ENCODE data around the gene SCG2.
A peak's percentile ranks its signal among the peaks of the same experiment; 100 is the strongest.

Gene SCG2

GRCh38 chr2:223601932-223602666 is at the start of gene SCG2:
Gene SCG2 (minus strand): TSS chr2:223602361. CDS start chr2:223599282, 3,079 bp downstream.
- Mint-ChIP-seq H3K9me3 (no peaks in the 10 kb centered on the region), H3K27me3 (peaks cover 25% of the 10 kb centered on the region), H3K36me3 (no peaks in the 10 kb centered on the region), H3K27ac (no peak within 1 kb of the TSS), H3K4me3 (no peak within 1 kb of the TSS), H3K4me1 (no peaks in the 10 kb centered on the region)
- peak; percentile 65 for ATAC-seq

- no peak for ATAC-seq
- H3K36me3 Mint-ChIP-seq, result no peaks in the 10 kb centered on the region
- peaks cover 21% of the 10 kb centered on the region for H3K27me3 Mint-ChIP-seq
- peaks cover 11% of the 10 kb centered on the region for H3K4me1 Mint-ChIP-seq
- no peak overlapping the region for H3K4me3 Mint-ChIP-seq
- H3K27ac Mint-ChIP-seq, result no peak overlapping the region
- peaks cover 2% of the 10 kb centered on the region for H3K9me3 Mint-ChIP-seq
These were observed 47.7 kb upstream of the SCG2 start for GRCh38 chr2:223649554-223650533.

- ATAC-seq, result no peak
- no peak overlapping the region for H3K27ac Mint-ChIP-seq
These were observed 46.6 kb upstream of the SCG2 start for GRCh38 chr2:223648755-223649154.

GRCh38 chr2:223647258-223647952 is 45.2 kb upstream of the SCG2 start:
- Mint-ChIP-seq H3K4me3 (no peak overlapping the region), H3K27me3 (peaks cover 19% of the 10 kb centered on the region), H3K36me3 (no peaks in the 10 kb centered on the region), H3K27ac (no peak overlapping the region), H3K9me3 (peaks cover 2% of the 10 kb centered on the region), H3K4me1 (peaks cover 11% of the 10 kb centered on the region)
- peak; percentile 59 for ATAC-seq

More at GRCh38 chr2:223648755-223649154, 46.6 kb upstream of the SCG2 start:
- no peaks in the 10 kb centered on the region for H3K36me3 Mint-ChIP-seq
- H3K4me1 Mint-ChIP-seq, result peaks cover 11% of the 10 kb centered on the region
- peaks cover 19% of the 10 kb centered on the region for H3K27me3 Mint-ChIP-seq
- peaks cover 2% of the 10 kb centered on the region for H3K9me3 Mint-ChIP-seq
- H3K4me3 Mint-ChIP-seq, result no peak overlapping the region

GRCh38 chr2:223644136-223644535 is 42.0 kb upstream of the SCG2 start:
- Mint-ChIP-seq H3K27me3 (peaks cover 19% of the 10 kb centered on the region), H3K27ac (no peak overlapping the region), H3K9me3 (peaks cover 2% of the 10 kb centered on the region), H3K36me3 (no peaks in the 10 kb centered on the region), H3K4me3 (no peak overlapping the region), H3K4me1 (peaks cover 11% of the 10 kb centered on the region)
- ATAC-seq, result no peak

- Mint-ChIP-seq H3K27me3 (peaks cover 19% of the 10 kb centered on the region), H3K27ac (no peak overlapping the region), H3K4me3 (no peak overlapping the region), H3K4me1 (peaks cover 11% of the 10 kb centered on the region), H3K36me3 (no peaks in the 10 kb centered on the region), H3K9me3 (peaks cover 5% of the 10 kb centered on the region)
- no peak for ATAC-seq
These were observed 41.1 kb upstream of the SCG2 start for GRCh38 chr2:223643309-223643708.

- peaks cover 5% of the 10 kb centered on the region for H3K9me3 Mint-ChIP-seq
- ATAC-seq, result no peak
- H3K4me3 Mint-ChIP-seq, result no peak overlapping the region
- no peak overlapping the region for H3K27ac Mint-ChIP-seq
- no peaks in the 10 kb centered on the region for H3K36me3 Mint-ChIP-seq
- H3K4me1 Mint-ChIP-seq, result peaks cover 5% of the 10 kb centered on the region
- peaks cover 13% of the 10 kb centered on the region for H3K27me3 Mint-ChIP-seq
These were observed 40.3 kb upstream of the SCG2 start for GRCh38 chr2:223642506-223642905.

GRCh38 chr2:223641082-223641481 is 38.9 kb upstream of the SCG2 start:
- H3K27ac Mint-ChIP-seq, result no peak overlapping the region
- no peak overlapping the region for H3K4me3 Mint-ChIP-seq
- no peaks in the 10 kb centered on the region for H3K36me3 Mint-ChIP-seq
- no peaks in the 10 kb centered on the region for H3K4me1 Mint-ChIP-seq
- ATAC-seq, result no peak
- peaks cover 3% of the 10 kb centered on the region for H3K9me3 Mint-ChIP-seq
- no peaks in the 10 kb centered on the region for H3K27me3 Mint-ChIP-seq

- Mint-ChIP-seq H3K36me3 (no peaks in the 10 kb centered on the region), H3K27me3 (no peaks in the 10 kb centered on the region), H3K9me3 (peaks cover 6% of the 10 kb centered on the region), H3K27ac (no peak overlapping the region), H3K4me3 (no peak overlapping the region), H3K4me1 (no peaks in the 10 kb centered on the region)
- no peak for ATAC-seq
These were observed 32.9 kb upstream of the SCG2 start for GRCh38 chr2:223635080-223635479.

- Mint-ChIP-seq H3K27me3 (no peaks in the 10 kb centered on the region), H3K4me3 (no peak overlapping the region), H3K4me1 (no peaks in the 10 kb centered on the region), H3K9me3 (peaks cover 6% of the 10 kb centered on the region), H3K36me3 (no peaks in the 10 kb centered on the region), H3K27ac (no peak overlapping the region)
- no peak for ATAC-seq
These were observed 32.1 kb upstream of the SCG2 start for GRCh38 chr2:223634238-223634637.

- ATAC-seq, result no peak
- no peak overlapping the region for H3K4me3 Mint-ChIP-seq
- H3K4me1 Mint-ChIP-seq, result no peaks in the 10 kb centered on the region
- peaks cover 3% of the 10 kb centered on the region for H3K9me3 Mint-ChIP-seq
- H3K27me3 Mint-ChIP-seq, result no peaks in the 10 kb centered on the region
- H3K27ac Mint-ChIP-seq, result no peak overlapping the region
- H3K36me3 Mint-ChIP-seq, result no peaks in the 10 kb centered on the region
These were observed 31.5 kb upstream of the SCG2 start for GRCh38 chr2:223633656-223634055.

GRCh38 chr2:223632826-223633225 is 30.7 kb upstream of the SCG2 start:
- Mint-ChIP-seq H3K27me3 (no peaks in the 10 kb centered on the region), H3K4me1 (no peaks in the 10 kb centered on the region), H3K4me3 (no peak overlapping the region)

GRCh38 chr2:223626716-223627115 is 24.6 kb upstream of the SCG2 start:
- H3K27ac Mint-ChIP-seq, result no peak overlapping the region
- peaks cover 3% of the 10 kb centered on the region for H3K9me3 Mint-ChIP-seq
- peaks cover 25% of the 10 kb centered on the region for H3K27me3 Mint-ChIP-seq
- H3K36me3 Mint-ChIP-seq, result no peaks in the 10 kb centered on the region
- H3K4me3 Mint-ChIP-seq, result no peak overlapping the region
- ATAC-seq, result peak; percentile 12
- H3K4me1 Mint-ChIP-seq, result no peaks in the 10 kb centered on the region

More at GRCh38 chr2:223632826-223633225, 30.7 kb upstream of the SCG2 start:
- Mint-ChIP-seq H3K27ac (no peak overlapping the region), H3K36me3 (no peaks in the 10 kb centered on the region), H3K9me3 (peaks cover 3% of the 10 kb centered on the region)
- no peak for ATAC-seq

- H3K4me3 Mint-ChIP-seq, result no peak overlapping the region
- H3K27ac Mint-ChIP-seq, result no peak overlapping the region
- H3K27me3 Mint-ChIP-seq, result peaks cover 27% of the 10 kb centered on the region
- no peaks in the 10 kb centered on the region for H3K9me3 Mint-ChIP-seq
- H3K36me3 Mint-ChIP-seq, result no peaks in the 10 kb centered on the region
- no peaks in the 10 kb centered on the region for H3K4me1 Mint-ChIP-seq
- no peak for ATAC-seq
These were observed 23.5 kb upstream of the SCG2 start for GRCh38 chr2:223625652-223626051.

- H3K36me3 Mint-ChIP-seq, result no peaks in the 10 kb centered on the region
- H3K4me3 Mint-ChIP-seq, result no peak overlapping the region
- peaks cover 43% of the 10 kb centered on the region for H3K27me3 Mint-ChIP-seq
- no peak overlapping the region for H3K27ac Mint-ChIP-seq
- ATAC-seq, result no peak
- no peaks in the 10 kb centered on the region for H3K4me1 Mint-ChIP-seq
- H3K9me3 Mint-ChIP-seq, result no peaks in the 10 kb centered on the region
These were observed 19.7 kb upstream of the SCG2 start for GRCh38 chr2:223621901-223622300.

Data from stimulated activated memory B cell treated with anti-CD40 and anti-IgM and Interleukin-4, amounts not matched to agents 10 μg/mL and 1 μg/mL and 100 μg/mL, for 72 hours (primary cell).